GM12865 (cell line): ENCODE results near the gene C10orf105.

Source experiments
- DNase-seq: peaks from one replicate; pipeline ENCODE4 v3.0.0; 2010; ENCODE audit warnings: low read depth
- H3K4me3 ChIP-seq: 2 replicates; pipeline ENCODE4 v1.5.1; 2011; ENCODE audit warnings: mild to moderate bottlenecking, low read depth, low read length, control low read depth
- CTCF ChIP-seq: IDR thresholded peaks from 2 replicates; pipeline ENCODE4 v1.5.1; 2011; ENCODE audit warnings: low read length, control low read depth, low read depth, inconsistent platforms; ENCODE audit not compliant: insufficient read depth; ENCODE audit errors: missing control alignments

Gene C10orf105

GRCh38 chr10:71684356-71685173, 35.0 kb downstream of the C10orf105 start:
- no peak for TF ChIP-seq CTCF
- peak; percentile 36 for DNase-seq
- H3K4me3 ChIP-seq, result no peak overlapping the region

- no peak for TF ChIP-seq CTCF
- no peak overlapping the region for H3K4me3 ChIP-seq
- no peak for DNase-seq
Observed at GRCh38 chr10:71683301-71683700, 36.3 kb downstream of the C10orf105 start.

GRCh38 chr10:71681977-71682376, 37.6 kb downstream of the C10orf105 start:
- H3K4me3 ChIP-seq, result no peak overlapping the region
- no peak for DNase-seq
- no peak for TF ChIP-seq CTCF

- no peak for TF ChIP-seq CTCF
- DNase-seq, result no peak
Observed at GRCh38 chr10:71679425-71679824, 40.2 kb downstream of the C10orf105 start.

GRCh38 chr10:71678057-71678805, 41.3 kb downstream of the C10orf105 start:
- DNase-seq, result no peak
- TF ChIP-seq CTCF, result no peak
- no peak overlapping the region for H3K4me3 ChIP-seq

More at GRCh38 chr10:71679425-71679824, 40.2 kb downstream of the C10orf105 start:
- no peak overlapping the region for H3K4me3 ChIP-seq

GRCh38 chr10:71677261-71677660, 42.3 kb downstream of the C10orf105 start:
- no peak for DNase-seq
- H3K4me3 ChIP-seq, result no peak overlapping the region
- no peak for TF ChIP-seq CTCF
